SK-N-SH treated with all-trans-retinoic acid at 6 μM for 48 hours (cell line): ENCODE measurements around the gene SMG5.

Experiments
- ATAC-seq: fragments of 200-7000 bp; cut with Tn5 transposase; 3 replicates; pipeline ENCODE4 v1.9.1; 2020; ENCODE audit warnings: mild to moderate bottlenecking, moderate library complexity
- BACH2 ChIP-seq: fragments of 250-450 bp; sonication (Bioruptor Pico); IDR thresholded peaks from 2 replicates; pipeline ENCODE4 v1.9.0; 2021; ENCODE audit warnings: mild to moderate bottlenecking, borderline replicate concordance
- CSDC2 ChIP-seq: fragments of 250-450 bp; sonication (Bioruptor Pico); IDR thresholded peaks from 2 replicates; pipeline ENCODE4 v1.5.0; 2020; ENCODE audit warnings: mild to moderate bottlenecking, moderate library complexity
- ESRRG ChIP-seq: fragments of 250-450 bp; sonication (Bioruptor Pico); IDR thresholded peaks from 2 replicates; pipeline ENCODE4 v1.6.1; 2021; ENCODE audit warnings: mild to moderate bottlenecking
- GLIS3 ChIP-seq: fragments of 250-450 bp; sonication (Bioruptor Pico); IDR thresholded peaks from 2 replicates; pipeline ENCODE4 v1.5.0; 2020; ENCODE audit warnings: mild to moderate bottlenecking, moderate library complexity
- RARB ChIP-seq: fragments of 250-450 bp; sonication (Bioruptor Pico); IDR thresholded peaks from 2 replicates; pipeline ENCODE4 v1.8.0; 2021; ENCODE audit warnings: mild to moderate bottlenecking, moderate library complexity
- SNAI2 ChIP-seq: fragments of 250-450 bp; sonication (Bioruptor Pico); IDR thresholded peaks from 2 replicates; pipeline ENCODE4 v1.5.0; 2020; ENCODE audit warnings: mild to moderate bottlenecking, moderate library complexity
- TCF4 ChIP-seq: fragments of 250-450 bp; sonication (Bioruptor Pico); IDR thresholded peaks from 2 replicates; pipeline ENCODE4 v1.8.0; 2021; ENCODE audit warnings: mild to moderate bottlenecking, moderate library complexity, borderline replicate concordance
- TOX ChIP-seq: fragments of 250-450 bp; sonication (Bioruptor Pico); IDR thresholded peaks from 2 replicates; pipeline ENCODE4 v1.8.0; 2021; ENCODE audit warnings: mild to moderate bottlenecking, moderate library complexity, borderline replicate concordance
- ZC3H10 ChIP-seq: fragments of 250-450 bp; sonication (Bioruptor Pico); IDR thresholded peaks from 2 replicates; pipeline ENCODE4 v1.5.1; 2021; ENCODE audit warnings: mild to moderate bottlenecking, moderate library complexity
- ZFP3 ChIP-seq: fragments of 250-450 bp; sonication (Bioruptor Pico); IDR thresholded peaks from 2 replicates; pipeline ENCODE4 v1.5.0; 2020; ENCODE audit warnings: mild to moderate bottlenecking, moderate library complexity
- ZFP30 ChIP-seq: fragments of 450-650 bp; formaldehyde crosslinking; IDR thresholded peaks from 2 replicates; pipeline ENCODE4 v1.5.0; 2022; ENCODE audit warnings: mild to moderate bottlenecking, moderate library complexity
- ZNF565 ChIP-seq: fragments of 450-650 bp; formaldehyde crosslinking; conservative IDR thresholded peaks from 2 replicates; pipeline ENCODE4 v1.5.0; 2020; ENCODE audit warnings: low read depth, mild to moderate bottlenecking, moderate library complexity
- ZNF70 ChIP-seq: fragments of 450-650 bp; formaldehyde crosslinking; IDR thresholded peaks from 2 replicates; pipeline ENCODE4 v1.5.0; 2020; ENCODE audit warnings: mild to moderate bottlenecking, moderate library complexity
- ZNF8 ChIP-seq: fragments of 450-650 bp; formaldehyde crosslinking; IDR thresholded peaks from 2 replicates; pipeline ENCODE4 v1.5.0; 2020; ENCODE audit warnings: mild to moderate bottlenecking, moderate library complexity
- TF ChIP-seq, protein P1 (sequence below): fragments of 250-450 bp; sonication (Bioruptor Pico); IDR thresholded peaks from 2 replicates; pipeline ENCODE4 v1.5.1; 2020; ENCODE audit warnings: low read depth, mild to moderate bottlenecking, moderate library complexity
- TF ChIP-seq, protein P2 (sequence below): fragments of 250-450 bp; sonication (Bioruptor Pico); IDR thresholded peaks from 2 replicates; pipeline ENCODE4 v1.5.1; 2021; ENCODE audit warnings: mild to moderate bottlenecking, moderate library complexity
- TF ChIP-seq, protein P3 (sequence below): fragments of 250-450 bp; sonication (Bioruptor Pico); IDR thresholded peaks from 2 replicates; pipeline ENCODE4 v1.8.0; 2020; ENCODE audit warnings: mild to moderate bottlenecking, moderate library complexity, borderline replicate concordance
- TF ChIP-seq, protein P4 (sequence below): fragments of 250-450 bp; sonication (Bioruptor Pico); IDR thresholded peaks from 2 replicates; pipeline ENCODE4 v1.5.0; 2020; ENCODE audit warnings: mild to moderate bottlenecking, moderate library complexity

Gene SMG5

DNA sequence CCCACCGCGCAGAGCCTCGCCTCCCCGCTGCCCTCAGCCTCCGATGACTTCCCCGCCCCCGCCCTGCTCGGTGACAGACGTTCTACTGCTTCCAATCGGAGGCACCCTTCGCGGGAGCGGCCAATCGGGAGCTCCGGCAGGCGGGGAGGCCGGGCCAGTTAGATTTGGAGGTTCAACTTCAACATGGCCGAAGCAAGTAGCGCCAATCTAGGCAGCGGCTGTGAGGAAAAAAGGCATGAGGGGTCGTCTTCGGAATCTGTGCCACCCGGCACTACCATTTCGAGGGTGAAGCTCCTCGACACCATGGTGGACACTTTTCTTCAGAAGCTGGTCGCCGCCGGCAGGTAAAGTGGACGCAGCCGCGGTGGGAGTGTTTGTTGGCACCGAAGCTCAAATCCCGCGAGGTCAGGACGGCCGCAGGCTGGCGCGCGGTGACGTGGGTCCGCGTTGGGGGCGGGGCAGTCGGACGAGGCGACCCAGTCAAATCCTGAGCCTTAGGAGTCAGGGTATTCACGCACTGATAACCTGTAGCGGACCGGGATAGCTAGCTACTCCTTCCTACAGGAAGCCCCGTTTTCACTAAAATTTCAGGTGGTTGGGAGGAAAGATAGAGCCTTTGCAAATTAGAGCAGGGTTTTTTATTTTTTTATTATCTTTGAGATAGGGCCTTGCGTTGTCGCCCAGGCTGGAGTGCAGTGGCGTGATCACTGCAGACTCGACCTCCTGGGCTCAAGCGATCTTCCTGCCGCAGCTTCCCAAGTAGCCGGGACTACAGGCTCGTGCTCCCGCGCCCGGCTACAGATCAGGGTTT lies 69.6 kb downstream of the SMG5 start, which contains the start of gene PMF1 (continued):
- TF ChIP-seq ZNF70 (CRISPR knock-in tag) = no peak

DNA sequence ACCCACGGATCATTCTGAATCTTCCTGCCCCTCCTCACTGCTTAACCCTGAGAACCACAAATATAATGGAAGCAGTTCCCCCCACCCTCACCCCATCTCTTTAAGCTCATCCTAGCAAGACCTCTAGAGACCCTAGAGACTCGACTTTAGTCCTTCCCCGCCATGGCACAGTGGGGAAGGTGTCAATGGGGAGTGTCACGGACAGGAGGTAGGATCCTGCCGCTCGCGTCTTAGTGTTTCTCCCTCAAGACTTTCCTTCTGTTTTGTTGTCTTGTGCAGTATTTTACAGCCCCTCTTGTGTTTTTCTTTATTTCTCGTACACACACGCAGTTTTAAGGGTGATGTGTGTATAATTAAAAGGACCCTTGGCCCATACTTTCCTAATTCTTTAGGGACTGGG lies 70.5 kb downstream of the SMG5 start:
- TF ChIP-seq ZC3H10 (CRISPR knock-in tag) (no peak), ZFP30 (CRISPR knock-in tag) (no peak), TCF4 (no peak), ESRRG (CRISPR knock-in tag) (no peak)
- TF ChIP-seq, protein P1, sequence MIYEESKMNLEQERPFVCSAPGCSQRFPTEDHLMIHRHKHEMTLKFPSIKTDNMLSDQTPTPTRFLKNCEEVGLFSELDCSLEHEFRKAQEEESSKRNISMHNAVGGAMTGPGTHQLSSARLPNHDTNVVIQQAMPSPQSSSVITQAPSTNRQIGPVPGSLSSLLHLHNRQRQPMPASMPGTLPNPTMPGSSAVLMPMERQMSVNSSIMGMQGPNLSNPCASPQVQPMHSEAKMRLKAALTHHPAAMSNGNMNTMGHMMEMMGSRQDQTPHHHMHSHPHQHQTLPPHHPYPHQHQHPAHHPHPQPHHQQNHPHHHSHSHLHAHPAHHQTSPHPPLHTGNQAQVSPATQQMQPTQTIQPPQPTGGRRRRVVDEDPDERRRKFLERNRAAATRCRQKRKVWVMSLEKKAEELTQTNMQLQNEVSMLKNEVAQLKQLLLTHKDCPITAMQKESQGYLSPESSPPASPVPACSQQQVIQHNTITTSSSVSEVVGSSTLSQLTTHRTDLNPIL (CRISPR knock-in tag) = no peak
- TF ChIP-seq, protein P2, sequence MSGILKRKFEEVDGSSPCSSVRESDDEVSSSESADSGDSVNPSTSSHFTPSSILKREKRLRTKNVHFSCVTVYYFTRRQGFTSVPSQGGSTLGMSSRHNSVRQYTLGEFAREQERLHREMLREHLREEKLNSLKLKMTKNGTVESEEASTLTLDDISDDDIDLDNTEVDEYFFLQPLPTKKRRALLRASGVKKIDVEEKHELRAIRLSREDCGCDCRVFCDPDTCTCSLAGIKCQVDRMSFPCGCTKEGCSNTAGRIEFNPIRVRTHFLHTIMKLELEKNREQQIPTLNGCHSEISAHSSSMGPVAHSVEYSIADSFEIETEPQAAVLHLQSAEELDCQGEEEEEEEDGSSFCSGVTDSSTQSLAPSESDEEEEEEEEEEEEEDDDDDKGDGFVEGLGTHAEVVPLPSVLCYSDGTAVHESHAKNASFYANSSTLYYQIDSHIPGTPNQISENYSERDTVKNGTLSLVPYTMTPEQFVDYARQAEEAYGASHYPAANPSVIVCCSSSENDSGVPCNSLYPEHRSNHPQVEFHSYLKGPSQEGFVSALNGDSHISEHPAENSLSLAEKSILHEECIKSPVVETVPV (CRISPR knock-in tag) = no peak
- ATAC-seq = no peak

DNA sequence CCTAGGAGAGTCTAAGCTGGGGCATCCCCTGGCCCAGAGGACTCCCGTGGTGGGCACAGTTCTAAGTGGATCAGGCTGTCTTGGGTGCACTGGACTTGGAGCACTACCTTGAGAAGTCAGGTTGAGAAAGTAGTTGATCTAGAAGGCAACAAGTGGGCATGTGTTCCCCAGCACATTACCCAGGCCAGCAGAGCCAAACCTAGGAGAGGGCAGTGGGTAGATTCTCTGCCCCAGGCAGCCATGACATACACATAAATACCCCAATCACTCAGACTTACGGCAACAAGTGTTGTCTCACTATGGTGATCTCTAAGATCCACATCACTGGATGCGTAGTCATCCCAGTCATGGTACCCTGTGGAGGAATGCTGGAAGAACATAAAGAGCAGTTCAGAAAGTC lies 71.4 kb downstream of the SMG5 start:
- ATAC-seq = no peak
- TF ChIP-seq ZC3H10 (CRISPR knock-in tag) (no peak), ESRRG (CRISPR knock-in tag) (no peak), ZNF565 (no peak), ZFP3 (CRISPR knock-in tag) (no peak), CSDC2 (CRISPR knock-in tag) (no peak), TOX (no peak), ZNF8 (CRISPR knock-in tag) (no peak), BACH2 (CRISPR knock-in tag) (no peak), TCF4 (no peak), SNAI2 (no peak)
- TF ChIP-seq, protein P3, sequence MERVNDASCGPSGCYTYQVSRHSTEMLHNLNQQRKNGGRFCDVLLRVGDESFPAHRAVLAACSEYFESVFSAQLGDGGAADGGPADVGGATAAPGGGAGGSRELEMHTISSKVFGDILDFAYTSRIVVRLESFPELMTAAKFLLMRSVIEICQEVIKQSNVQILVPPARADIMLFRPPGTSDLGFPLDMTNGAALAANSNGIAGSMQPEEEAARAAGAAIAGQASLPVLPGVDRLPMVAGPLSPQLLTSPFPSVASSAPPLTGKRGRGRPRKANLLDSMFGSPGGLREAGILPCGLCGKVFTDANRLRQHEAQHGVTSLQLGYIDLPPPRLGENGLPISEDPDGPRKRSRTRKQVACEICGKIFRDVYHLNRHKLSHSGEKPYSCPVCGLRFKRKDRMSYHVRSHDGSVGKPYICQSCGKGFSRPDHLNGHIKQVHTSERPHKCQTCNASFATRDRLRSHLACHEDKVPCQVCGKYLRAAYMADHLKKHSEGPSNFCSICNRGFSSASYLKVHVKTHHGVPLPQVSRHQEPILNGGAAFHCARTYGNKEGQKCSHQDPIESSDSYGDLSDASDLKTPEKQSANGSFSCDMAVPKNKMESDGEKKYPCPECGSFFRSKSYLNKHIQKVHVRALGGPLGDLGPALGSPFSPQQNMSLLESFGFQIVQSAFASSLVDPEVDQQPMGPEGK (CRISPR knock-in tag) = no peak
- TF ChIP-seq, protein P4, sequence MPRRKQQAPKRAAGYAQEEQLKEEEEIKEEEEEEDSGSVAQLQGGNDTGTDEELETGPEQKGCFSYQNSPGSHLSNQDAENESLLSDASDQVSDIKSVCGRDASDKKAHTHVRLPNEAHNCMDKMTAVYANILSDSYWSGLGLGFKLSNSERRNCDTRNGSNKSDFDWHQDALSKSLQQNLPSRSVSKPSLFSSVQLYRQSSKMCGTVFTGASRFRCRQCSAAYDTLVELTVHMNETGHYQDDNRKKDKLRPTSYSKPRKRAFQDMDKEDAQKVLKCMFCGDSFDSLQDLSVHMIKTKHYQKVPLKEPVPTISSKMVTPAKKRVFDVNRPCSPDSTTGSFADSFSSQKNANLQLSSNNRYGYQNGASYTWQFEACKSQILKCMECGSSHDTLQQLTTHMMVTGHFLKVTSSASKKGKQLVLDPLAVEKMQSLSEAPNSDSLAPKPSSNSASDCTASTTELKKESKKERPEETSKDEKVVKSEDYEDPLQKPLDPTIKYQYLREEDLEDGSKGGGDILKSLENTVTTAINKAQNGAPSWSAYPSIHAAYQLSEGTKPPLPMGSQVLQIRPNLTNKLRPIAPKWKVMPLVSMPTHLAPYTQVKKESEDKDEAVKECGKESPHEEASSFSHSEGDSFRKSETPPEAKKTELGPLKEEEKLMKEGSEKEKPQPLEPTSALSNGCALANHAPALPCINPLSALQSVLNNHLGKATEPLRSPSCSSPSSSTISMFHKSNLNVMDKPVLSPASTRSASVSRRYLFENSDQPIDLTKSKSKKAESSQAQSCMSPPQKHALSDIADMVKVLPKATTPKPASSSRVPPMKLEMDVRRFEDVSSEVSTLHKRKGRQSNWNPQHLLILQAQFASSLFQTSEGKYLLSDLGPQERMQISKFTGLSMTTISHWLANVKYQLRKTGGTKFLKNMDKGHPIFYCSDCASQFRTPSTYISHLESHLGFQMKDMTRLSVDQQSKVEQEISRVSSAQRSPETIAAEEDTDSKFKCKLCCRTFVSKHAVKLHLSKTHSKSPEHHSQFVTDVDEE (CRISPR knock-in tag) = no peak

DNA sequence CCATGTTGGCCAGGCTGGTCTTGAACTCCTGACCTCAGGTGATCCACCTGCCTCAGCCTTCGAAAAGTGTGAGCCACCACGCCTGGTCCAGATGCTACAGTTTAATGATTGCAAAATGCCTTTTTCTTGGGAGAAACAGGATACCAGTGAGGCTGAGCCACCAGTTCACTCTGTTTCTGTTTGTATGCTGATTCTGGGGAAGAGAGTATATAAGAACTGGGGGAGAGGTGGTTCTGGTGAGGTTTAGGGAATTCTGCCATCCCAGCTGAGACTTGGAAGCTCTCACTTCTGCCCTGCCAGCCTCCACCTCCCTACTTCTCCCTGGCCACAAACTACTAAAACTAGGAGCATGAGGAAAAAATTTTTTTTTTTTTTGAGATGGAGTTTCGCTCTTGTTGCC lies 77.9 kb downstream of the SMG5 start:
- no peak for TF ChIP-seq RARB
- TF ChIP-seq, protein P2 (CRISPR knock-in tag) = no peak
- no peak for TF ChIP-seq TCF4
- no peak for TF ChIP-seq ZNF70 (CRISPR knock-in tag)
- no peak for TF ChIP-seq SNAI2
- ATAC-seq = no peak

DNA sequence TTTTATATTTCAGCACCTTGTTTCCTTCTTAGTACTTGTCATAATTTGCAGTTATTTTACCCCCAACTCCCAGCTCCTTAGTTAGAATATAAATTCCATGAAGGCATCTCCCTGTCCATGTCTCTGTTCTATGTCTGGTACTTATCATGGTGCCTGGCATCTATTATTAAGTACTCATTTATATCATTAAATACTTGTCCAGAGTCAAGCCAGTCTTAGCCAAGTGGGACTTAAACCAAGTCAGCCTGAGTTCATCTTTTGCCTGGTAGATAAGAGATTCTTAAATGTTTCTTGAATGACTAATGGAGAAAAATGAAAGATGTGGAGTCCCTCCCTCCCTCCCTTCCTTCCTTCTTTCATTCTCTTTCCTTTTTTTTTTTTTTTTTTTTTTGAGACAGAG lies 79.3 kb downstream of the SMG5 start:
- ATAC-seq = peak; percentile 87
- TF ChIP-seq GLIS3 (no peak), ZFP30 (CRISPR knock-in tag) (no peak), ZNF565 (no peak)
- TF ChIP-seq, protein P4 (CRISPR knock-in tag) = no peak
